Karpas-422 (cell line): ENCODE measurements around the gene IL20RA. TPM values are rescaled to one million over a fixed set of nuclear protein-coding genes. Genes with fewer than 3 reads are reported as not detected.
"Not testable (repeated sequence)": the region's sequence is repeated elsewhere in the genome, so short reads cannot be mapped to it uniquely, and the experiment has no call there.

Experiments used
- DNase-seq: peaks from one replicate; pipeline ENCODE4 v3.0.0-alpha.2; 2015
- H2AFZ ChIP-seq: fragments of 200-600 bp; sonication (generic); 2 replicates; pipeline ENCODE4 v1.6.1; 2014; ENCODE audit warnings: antibody characterized with exemption, low read length, mixed read lengths
- H3K27ac ChIP-seq: fragments of 200-600 bp; sonication (generic); 2 replicates; pipeline ENCODE4 v1.5.1; 2014; ENCODE audit warnings: mild to moderate bottlenecking, low read length, moderate library complexity
- H3K27me3 ChIP-seq: fragments of 200-600 bp; sonication (generic); 2 replicates; pipeline ENCODE4 v1.6.1; 2014; ENCODE audit warnings: low read length, mixed read lengths
- H3K36me3 ChIP-seq: fragments of 200-600 bp; sonication (generic); 2 replicates; pipeline ENCODE4 v1.6.1; 2014; ENCODE audit warnings: low read length, mixed read lengths; ENCODE audit not compliant: insufficient read depth
- H3K4me1 ChIP-seq: fragments of 200-600 bp; sonication (generic); 2 replicates; pipeline ENCODE4 v1.6.1; 2014; ENCODE audit warnings: mild to moderate bottlenecking, low read length, mixed read lengths
- H3K4me2 ChIP-seq: fragments of 200-600 bp; sonication (generic); 2 replicates; pipeline ENCODE4 v1.6.1; 2014; ENCODE audit warnings: low read length, low read depth, mild to moderate bottlenecking; ENCODE audit not compliant: poor library complexity, severe bottlenecking
- H3K4me3 ChIP-seq: fragments of 200-600 bp; sonication (generic); 2 replicates; pipeline ENCODE4 v1.5.1; 2014; ENCODE audit warnings: mild to moderate bottlenecking, antibody characterized with exemption, low read length, mixed read lengths
- H3K79me2 ChIP-seq: fragments of 200-600 bp; sonication (generic); 2 replicates; pipeline ENCODE4 v1.6.1; 2014; ENCODE audit warnings: mild to moderate bottlenecking, low read length, mixed read lengths
- H3K9ac ChIP-seq: fragments of 200-600 bp; sonication (generic); 2 replicates; pipeline ENCODE4 v1.6.0; 2014; ENCODE audit warnings: low read length
- H3K9me2 ChIP-seq: fragments of 200-600 bp; sonication (generic), shearing (Covaris generic); replicated peaks from 2 replicates; pipeline ENCODE4 v1.6.0; 2014; ENCODE audit warnings: mild to moderate bottlenecking, low read length, moderate library complexity; ENCODE audit not compliant: insufficient read depth
- H3K9me3 ChIP-seq: fragments of 300-700, 200-600 bp; sonication (generic); 2 replicates; pipeline ENCODE4 v1.6.1; 2014; ENCODE audit warnings: low read length, mixed read lengths
- H4K20me1 ChIP-seq: fragments of 200-600 bp; sonication (generic); 2 replicates; pipeline ENCODE4 v1.6.1; 2014; ENCODE audit warnings: mild to moderate bottlenecking, antibody characterized with exemption, low read length, low read depth; ENCODE audit not compliant: insufficient read depth
- total RNA-seq: library from RNA; depleted of rRNA; stranded (reverse); fragments of >200 nt; shearing (Covaris generic); gene quantifications from 2 replicates; pipeline ENCODE4 v1.2.3, GENCODE V29; 2014; ENCODE audit warnings: low replicate concordance

The IL20RA gene
- total RNA-seq, 1 experiment from 2014 or later: not detected

DNA sequence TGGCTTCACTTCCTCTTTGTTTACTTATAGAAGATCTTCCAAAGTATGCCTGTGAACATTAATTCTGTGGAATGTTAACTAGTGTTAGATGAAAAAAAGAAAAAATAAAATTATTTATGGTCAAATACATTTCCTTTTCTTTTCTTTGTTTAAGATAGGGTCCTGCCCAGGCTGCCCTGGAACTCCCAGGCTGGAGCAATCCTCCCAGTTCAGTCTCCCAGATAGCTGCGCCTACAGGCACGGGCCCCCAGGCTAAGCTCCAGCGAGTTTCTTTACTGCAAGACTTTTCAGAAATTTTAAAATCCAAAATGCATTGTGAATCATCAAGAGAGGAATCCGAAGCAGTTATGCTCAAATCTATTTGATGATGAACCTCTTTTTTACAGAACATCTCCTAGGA, 39.3 kb upstream of the IL20RA start:
- DNase-seq: no peak
- Histone ChIP-seq H3K9me2 (no peaks in the 10 kb centered on the region), H2AFZ (no peak overlapping the region), H3K9me3 (no peaks in the 10 kb centered on the region), H3K4me1 (peaks cover 18% of the 10 kb centered on the region), H3K79me2 (no peaks in the 10 kb centered on the region), H3K27me3 (no peaks in the 10 kb centered on the region), H3K9ac (no peak overlapping the region), H4K20me1 (no peaks in the 10 kb centered on the region), H3K4me2 (no peak overlapping the region), H3K4me3 (no peak overlapping the region), H3K27ac (no peak overlapping the region), H3K36me3 (no peaks in the 10 kb centered on the region)

DNA sequence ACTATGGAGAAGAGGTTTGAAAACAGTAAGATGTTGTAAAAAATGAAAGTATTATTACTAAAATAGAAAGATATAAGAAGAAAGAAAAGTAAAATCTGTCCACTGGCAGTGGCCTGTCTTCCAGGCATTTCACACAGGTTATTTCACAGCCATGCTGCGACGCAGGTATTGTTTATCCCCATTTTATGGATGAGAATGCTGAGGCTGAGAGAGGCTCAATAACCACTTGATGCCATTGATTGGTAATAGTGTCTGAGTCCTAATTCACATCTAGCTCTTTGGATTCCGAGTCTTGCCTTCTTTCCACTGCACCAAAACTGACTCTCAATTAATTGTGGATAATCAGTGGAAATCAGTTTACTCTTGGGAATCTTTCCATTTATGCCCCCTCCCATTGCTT, 37.2 kb upstream of the IL20RA start:
- Histone ChIP-seq H2AFZ (no peak overlapping the region), H4K20me1 (no peaks in the 10 kb centered on the region), H3K4me2 (no peak overlapping the region), H3K9ac (no peak overlapping the region), H3K79me2 (no peaks in the 10 kb centered on the region), H3K4me3 (no peak overlapping the region), H3K9me3 (no peaks in the 10 kb centered on the region), H3K27me3 (no peaks in the 10 kb centered on the region), H3K9me2 (no peaks in the 10 kb centered on the region), H3K4me1 (peaks cover 18% of the 10 kb centered on the region), H3K36me3 (no peaks in the 10 kb centered on the region), H3K27ac (no peak overlapping the region)
- no peak for DNase-seq

DNA sequence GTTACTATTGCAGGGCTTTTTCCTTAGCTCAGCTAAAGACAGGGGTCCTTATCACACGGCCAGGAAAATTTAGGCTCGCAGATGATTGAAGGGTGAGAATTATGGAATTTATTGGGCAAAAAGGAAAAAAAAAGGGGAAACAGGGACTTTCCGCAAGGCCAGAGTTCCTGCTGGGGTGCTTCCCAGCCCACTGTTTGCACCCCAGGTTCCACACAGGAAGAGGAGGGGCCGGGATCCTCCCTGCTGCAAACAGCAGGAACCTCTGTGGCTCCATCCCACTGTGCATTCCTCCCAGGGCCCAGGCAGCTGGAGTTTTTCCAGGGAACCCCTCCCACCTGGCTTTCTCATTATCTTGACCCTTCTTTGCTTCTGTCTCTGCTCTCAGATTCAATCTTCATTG, 35.9 kb upstream of the IL20RA start:
- H3K27me3 ChIP-seq: no peaks in the 10 kb centered on the region
- no peak overlapping the region for H3K27ac ChIP-seq
- H3K36me3 ChIP-seq: no peaks in the 10 kb centered on the region
- no peaks in the 10 kb centered on the region for H3K79me2 ChIP-seq
- peaks cover 16% of the 10 kb centered on the region for H3K4me1 ChIP-seq
- no peaks in the 10 kb centered on the region for H4K20me1 ChIP-seq
- no peak overlapping the region for H3K4me2 ChIP-seq
- no peaks in the 10 kb centered on the region for H3K9me3 ChIP-seq
- H3K9me2 ChIP-seq: no peaks in the 10 kb centered on the region
- no peak for DNase-seq
- no peak overlapping the region for H3K4me3 ChIP-seq
- no peak overlapping the region for H3K9ac ChIP-seq
- no peak overlapping the region for H2AFZ ChIP-seq

DNA sequence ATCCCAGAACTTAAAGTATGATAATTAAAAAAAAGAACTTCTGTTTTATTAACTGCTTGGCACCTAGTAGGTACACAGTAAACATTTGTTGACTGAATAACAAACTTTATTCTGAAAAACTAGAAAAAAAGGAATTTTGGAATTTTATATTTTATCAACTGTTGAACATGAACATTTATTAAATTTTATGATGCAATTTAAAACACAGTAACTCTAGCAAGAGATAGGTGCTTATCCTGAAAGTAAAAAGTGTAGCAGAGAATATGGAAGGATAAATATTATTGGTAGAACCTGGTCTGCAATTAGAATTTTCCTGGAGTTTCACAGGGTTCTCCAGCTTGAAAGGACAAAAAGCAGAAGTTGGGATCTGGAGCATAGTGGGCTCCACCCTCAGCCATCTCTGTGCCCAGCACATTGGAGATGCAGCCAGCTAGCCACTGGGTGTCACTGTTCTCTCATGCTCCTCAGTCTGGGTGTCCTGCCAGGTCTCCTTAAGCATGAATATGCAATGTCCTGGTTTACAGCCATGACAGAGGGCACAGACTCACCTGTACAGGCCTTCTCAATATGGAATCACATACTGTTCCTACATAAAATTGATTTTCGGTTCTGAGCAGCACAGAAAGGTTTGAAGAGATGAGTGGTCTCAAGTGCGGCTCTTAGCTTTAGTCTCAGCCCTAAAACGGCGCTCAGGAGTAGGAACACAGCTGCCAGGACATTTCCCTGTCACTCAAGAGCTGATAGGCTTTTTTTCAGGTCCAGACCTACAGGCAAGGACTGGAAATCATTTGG, 31.7 kb upstream of the IL20RA start:
- H4K20me1 ChIP-seq: no peaks in the 10 kb centered on the region
- H3K4me2 ChIP-seq: no peak overlapping the region
- peak; percentile 91 for DNase-seq
- no peaks in the 10 kb centered on the region for H3K27me3 ChIP-seq
- no peak overlapping the region for H3K9ac ChIP-seq
- no peaks in the 10 kb centered on the region for H3K36me3 ChIP-seq
- no peak overlapping the region for H3K27ac ChIP-seq
- no peaks in the 10 kb centered on the region for H3K79me2 ChIP-seq
- no peak overlapping the region for H3K4me3 ChIP-seq
- no peak overlapping the region for H2AFZ ChIP-seq
- H3K4me1 ChIP-seq: no peaks in the 10 kb centered on the region
- H3K9me3 ChIP-seq: no peaks in the 10 kb centered on the region
- no peaks in the 10 kb centered on the region for H3K9me2 ChIP-seq

DNA sequence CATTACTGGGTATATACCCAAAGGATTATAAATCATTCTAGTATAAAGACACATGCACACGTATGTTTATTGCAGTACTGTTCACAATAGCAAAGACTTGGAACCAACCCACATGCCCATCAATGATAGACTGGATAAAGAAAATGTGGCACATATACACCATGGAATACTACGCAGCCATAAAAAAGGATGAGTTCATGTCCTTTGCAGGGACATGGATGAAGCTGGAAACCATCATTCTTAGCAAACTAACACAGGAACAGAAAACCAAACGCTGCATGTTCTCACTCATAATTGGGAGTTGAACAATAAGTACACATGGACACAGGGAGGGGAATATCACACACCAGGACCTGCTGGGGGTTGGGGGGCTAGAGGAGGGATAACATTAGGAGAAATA, 31.0 kb upstream of the IL20RA start:
- H3K4me2 ChIP-seq, H3K36me3 ChIP-seq, H3K4me1 ChIP-seq, H3K27me3 ChIP-seq, H3K27ac ChIP-seq, H3K9ac ChIP-seq, H3K79me2 ChIP-seq, H3K9me2 ChIP-seq, H4K20me1 ChIP-seq, H2AFZ ChIP-seq, H3K9me3 ChIP-seq, DNase-seq, H3K4me3 ChIP-seq: not testable (repeated sequence)

DNA sequence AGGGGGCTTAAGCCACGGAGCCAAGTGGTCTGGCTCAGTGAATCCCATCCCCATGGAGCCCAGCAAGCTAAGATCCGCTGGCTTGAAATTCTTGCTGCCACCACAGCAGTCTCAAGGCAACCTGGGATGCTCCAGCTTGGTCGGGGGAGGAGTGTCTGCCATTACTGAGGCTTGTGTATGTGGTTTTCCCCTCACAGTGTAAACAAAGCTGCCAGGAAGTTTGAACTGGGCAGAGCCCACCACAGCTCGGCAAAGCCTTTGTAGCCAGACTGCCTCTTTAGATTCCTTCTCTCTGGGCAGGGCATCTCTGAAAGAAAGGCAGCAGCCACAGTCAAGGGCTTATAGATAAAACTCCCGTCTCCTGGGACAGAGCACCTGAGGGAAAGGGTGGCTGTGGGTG, 25.5 kb upstream of the IL20RA start:
- H3K27ac ChIP-seq: no peak overlapping the region
- no peak overlapping the region for H2AFZ ChIP-seq
- H3K9ac ChIP-seq: no peak overlapping the region
- no peaks in the 10 kb centered on the region for H3K27me3 ChIP-seq
- no peaks in the 10 kb centered on the region for H3K36me3 ChIP-seq
- H3K9me3 ChIP-seq: no peaks in the 10 kb centered on the region
- H3K79me2 ChIP-seq: no peaks in the 10 kb centered on the region
- H3K4me3 ChIP-seq: no peak overlapping the region
- H3K4me2 ChIP-seq: no peak overlapping the region
- no peaks in the 10 kb centered on the region for H3K9me2 ChIP-seq
- DNase-seq: no peak
- no peaks in the 10 kb centered on the region for H4K20me1 ChIP-seq
- no peaks in the 10 kb centered on the region for H3K4me1 ChIP-seq

DNA sequence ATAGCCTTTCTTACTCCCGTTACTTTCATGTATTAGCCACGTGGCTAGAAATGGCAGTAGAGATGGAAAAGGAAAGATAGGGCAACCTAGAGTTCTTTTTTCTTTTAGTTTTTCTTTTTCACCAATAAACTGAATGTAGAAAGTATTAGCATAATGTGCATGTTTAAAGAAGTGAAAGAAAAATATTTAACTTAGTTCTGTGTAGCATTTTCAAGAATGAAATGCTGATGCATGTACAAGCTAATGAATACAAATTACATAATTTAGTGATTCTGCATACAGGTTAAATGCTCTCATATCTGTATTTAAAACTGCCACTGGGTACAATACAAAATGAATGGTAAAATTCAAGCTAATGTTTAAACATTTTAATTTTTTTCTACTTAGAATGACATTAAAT, 22.6 kb upstream of the IL20RA start:
- Histone ChIP-seq H3K9ac (no peak overlapping the region), H3K9me2 (no peaks in the 10 kb centered on the region), H4K20me1 (no peaks in the 10 kb centered on the region), H3K27me3 (no peaks in the 10 kb centered on the region), H3K4me1 (no peaks in the 10 kb centered on the region), H3K27ac (no peak overlapping the region), H3K36me3 (no peaks in the 10 kb centered on the region), H3K4me3 (no peak overlapping the region), H3K4me2 (no peak overlapping the region), H3K79me2 (no peaks in the 10 kb centered on the region), H2AFZ (no peak overlapping the region), H3K9me3 (no peaks in the 10 kb centered on the region)
- DNase-seq: no peak

DNA sequence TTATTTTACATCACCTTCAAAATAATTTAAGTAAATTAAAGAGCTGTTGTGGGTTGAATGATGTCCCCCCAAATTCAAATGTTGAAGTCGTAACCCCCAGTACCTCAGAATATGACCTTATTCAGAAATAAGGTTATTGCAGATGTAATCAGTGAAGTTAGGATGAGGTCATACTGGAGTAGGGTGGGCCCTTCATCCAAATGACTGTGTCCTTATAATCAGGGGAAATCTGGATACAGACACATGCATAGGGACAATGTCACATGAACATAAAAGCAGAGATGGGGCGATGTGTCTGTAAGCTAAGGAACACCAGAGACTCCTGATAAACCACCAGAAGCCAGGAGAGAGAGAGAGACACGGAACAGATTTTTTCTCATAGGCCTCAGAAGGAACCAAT, 13.3 kb upstream of the IL20RA start:
- no peaks in the 10 kb centered on the region for H3K36me3 ChIP-seq
- H3K4me1 ChIP-seq: no peaks in the 10 kb centered on the region
- no peak overlapping the region for H3K27ac ChIP-seq
- H3K79me2 ChIP-seq: no peaks in the 10 kb centered on the region
- H3K27me3 ChIP-seq: no peaks in the 10 kb centered on the region
- no peak for DNase-seq
- H3K4me3 ChIP-seq: no peak overlapping the region
- H4K20me1 ChIP-seq: no peaks in the 10 kb centered on the region
- no peaks in the 10 kb centered on the region for H3K9me2 ChIP-seq
- H3K9ac ChIP-seq: no peak overlapping the region
- no peak overlapping the region for H2AFZ ChIP-seq
- no peaks in the 10 kb centered on the region for H3K9me3 ChIP-seq
- no peak overlapping the region for H3K4me2 ChIP-seq
